Hepatocyte (in vitro differentiated cells): ENCODE data around the gene LEPROT. TPM values are rescaled to one million over a fixed set of nuclear protein-coding genes. Genes with fewer than 3 reads are reported as not detected.
"Not testable (repeated sequence)": the region's sequence is repeated elsewhere in the genome, so short reads cannot be mapped to it uniquely, and the experiment has no call there.

Experiments
- DNase-seq: peaks from one replicate; pipeline ENCODE4 v3.0.0-alpha.2; 2016; ENCODE audit warnings: low spot score
- H2AFZ ChIP-seq: fragments of 200-600 bp; sonication (generic); 2 replicates; pipeline ENCODE4 v1.6.0; 2016; ENCODE audit warnings: antibody characterized with exemption, mild to moderate bottlenecking
- H3K27ac ChIP-seq: fragments of 200-600 bp; sonication (generic); 2 replicates; pipeline ENCODE4 v1.5.1; 2016; ENCODE audit warnings: mild to moderate bottlenecking
- H3K27me3 ChIP-seq: fragments of 200-600 bp; sonication (generic); 2 replicates; pipeline ENCODE4 v1.6.1; 2016
- H3K36me3 ChIP-seq: fragments of 200-600 bp; sonication (generic); replicated peaks from 2 replicates; pipeline ENCODE4 v1.5.1; 2016; ENCODE audit warnings: low read depth; ENCODE audit not compliant: insufficient read depth
- H3K4me1 ChIP-seq: fragments of 200-600 bp; sonication (generic); 2 replicates; pipeline ENCODE4 v1.5.1; 2016; ENCODE audit warnings: mild to moderate bottlenecking, moderate library complexity; ENCODE audit not compliant: insufficient read depth
- H3K4me2 ChIP-seq: fragments of 200-600 bp; sonication (generic); 2 replicates; pipeline ENCODE4 v1.6.0; 2016
- H3K4me3 ChIP-seq: fragments of 200-600 bp; sonication (generic); 2 replicates; pipeline ENCODE4 v1.5.1; 2016; ENCODE audit warnings: mild to moderate bottlenecking
- H3K79me2 ChIP-seq: fragments of 200-600 bp; sonication (generic); 2 replicates; pipeline ENCODE4 v1.6.0; 2017; ENCODE audit warnings: mild to moderate bottlenecking
- H3K9me2 ChIP-seq: fragments of 200-600 bp; sonication (generic); replicated peaks from 2 replicates; pipeline ENCODE4 v1.6.0; 2017; ENCODE audit warnings: mild to moderate bottlenecking; ENCODE audit not compliant: insufficient read depth
- H3K9me3 ChIP-seq: fragments of 200-600 bp; sonication (generic); 2 replicates; pipeline ENCODE4 v1.5.1; 2016; ENCODE audit warnings: low read depth, mild to moderate bottlenecking
- H4K20me1 ChIP-seq: fragments of 200-600 bp; sonication (generic); 2 replicates; pipeline ENCODE4 v1.6.0; 2016; ENCODE audit warnings: mild to moderate bottlenecking; ENCODE audit not compliant: insufficient read depth, poor library complexity, severe bottlenecking
- EZH2 ChIP-seq: fragments of 200-600 bp; sonication (generic); IDR thresholded peaks from 2 replicates; pipeline ENCODE4 v1.6.1; 2016; ENCODE audit warnings: antibody characterized with exemption, mild to moderate bottlenecking, borderline replicate concordance
- EZH2phosphoT487 ChIP-seq: fragments of 200-600 bp; sonication (generic); IDR thresholded peaks from one replicate; pipeline ENCODE4 v1.6.1; 2018; ENCODE audit warnings: antibody characterized with exemption, mild to moderate bottlenecking, low read depth, moderate library complexity; ENCODE audit not compliant: unreplicated experiment, severe bottlenecking
- WGBS: methylation state at CpG from one replicate; pipeline ENCODE4 v1.1.6; 2016; ENCODE audit warnings: low lambda C conversion rate; ENCODE audit errors: missing lambda C conversion rate; 5-methylcytosine and 5-hydroxymethylcytosine counted together
- polyA plus RNA-seq: library from polyadenylated mRNA; unstranded; fragments of >200 nt; fragmentation: Nextera tagmentation; extraction: Ambion mirVana; gene quantifications from 2 replicates; pipeline ENCODE4 v1.2.1, GENCODE V29; 2016
- total RNA-seq: library from RNA; depleted of rRNA; stranded (reverse); fragments of >200 nt; gene quantifications from 2 replicates; pipeline ENCODE4 v1.2.3, GENCODE V29; 2014
- TF ChIP-seq, protein P1 (sequence below): fragments of 200-600 bp; sonication (generic); IDR thresholded peaks from 2 replicates; pipeline ENCODE4 v1.5.1; 2016; ENCODE audit warnings: antibody characterized with exemption, mild to moderate bottlenecking; ENCODE audit not compliant: poor library complexity

The LEPROT gene
- total and polyA plus RNA-seq, 2 experiments from 2014 or later, result 89.9 to 97.0 TPM

- H3K9me3 ChIP-seq, result no peaks in the 10 kb centered on the region
- no peaks in the 10 kb centered on the region for H3K9me2 ChIP-seq
- TF ChIP-seq EZH2phosphoT487, result no peak
- TF ChIP-seq, protein P1, sequence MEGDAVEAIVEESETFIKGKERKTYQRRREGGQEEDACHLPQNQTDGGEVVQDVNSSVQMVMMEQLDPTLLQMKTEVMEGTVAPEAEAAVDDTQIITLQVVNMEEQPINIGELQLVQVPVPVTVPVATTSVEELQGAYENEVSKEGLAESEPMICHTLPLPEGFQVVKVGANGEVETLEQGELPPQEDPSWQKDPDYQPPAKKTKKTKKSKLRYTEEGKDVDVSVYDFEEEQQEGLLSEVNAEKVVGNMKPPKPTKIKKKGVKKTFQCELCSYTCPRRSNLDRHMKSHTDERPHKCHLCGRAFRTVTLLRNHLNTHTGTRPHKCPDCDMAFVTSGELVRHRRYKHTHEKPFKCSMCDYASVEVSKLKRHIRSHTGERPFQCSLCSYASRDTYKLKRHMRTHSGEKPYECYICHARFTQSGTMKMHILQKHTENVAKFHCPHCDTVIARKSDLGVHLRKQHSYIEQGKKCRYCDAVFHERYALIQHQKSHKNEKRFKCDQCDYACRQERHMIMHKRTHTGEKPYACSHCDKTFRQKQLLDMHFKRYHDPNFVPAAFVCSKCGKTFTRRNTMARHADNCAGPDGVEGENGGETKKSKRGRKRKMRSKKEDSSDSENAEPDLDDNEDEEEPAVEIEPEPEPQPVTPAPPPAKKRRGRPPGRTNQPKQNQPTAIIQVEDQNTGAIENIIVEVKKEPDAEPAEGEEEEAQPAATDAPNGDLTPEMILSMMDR, result no peak
- TF ChIP-seq EZH2, result no peak
- H3K4me3 ChIP-seq, result no peak overlapping the region
- no peak for DNase-seq
- no peaks in the 10 kb centered on the region for H3K79me2 ChIP-seq
- H2AFZ ChIP-seq, result no peak overlapping the region
- no peaks in the 10 kb centered on the region for H3K4me1 ChIP-seq
- no peak overlapping the region for H3K4me2 ChIP-seq
- no peak overlapping the region for H3K27ac ChIP-seq
- WGBS, result 62% methylated on average over 5 of the region's 5 CpGs
- H4K20me1 ChIP-seq, result no peaks in the 10 kb centered on the region
- no peaks in the 10 kb centered on the region for H3K27me3 ChIP-seq
- no peaks in the 10 kb centered on the region for H3K36me3 ChIP-seq
Observed at GRCh38 chr1:65444128-65444640, 23.7 kb downstream of the LEPROT start.

DNA sequence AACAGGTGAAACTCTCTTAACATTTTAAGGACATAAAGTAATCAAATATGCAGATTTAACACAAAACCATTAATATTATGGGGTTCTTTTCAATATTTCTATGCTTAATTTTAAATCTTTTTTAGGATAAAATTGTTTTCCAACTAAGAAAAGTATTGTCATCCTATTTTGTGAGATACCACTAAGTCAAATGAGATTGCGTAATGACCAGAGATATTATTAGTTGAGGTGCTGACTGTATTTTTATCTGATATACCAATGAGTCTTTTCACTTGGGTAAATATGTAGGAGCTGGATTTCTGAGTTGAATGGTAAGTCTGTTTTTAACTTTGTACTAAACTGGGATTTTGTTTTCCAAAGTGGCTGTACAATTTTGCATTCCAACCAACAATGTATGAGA is 25.4 kb downstream of the LEPROT start:
- 96% methylated on average over 1 of the region's 1 CpG for WGBS
- Histone ChIP-seq H3K27ac (no peak overlapping the region), H3K4me3 (no peak overlapping the region), H3K27me3 (no peaks in the 10 kb centered on the region), H4K20me1 (no peaks in the 10 kb centered on the region), H2AFZ (no peak overlapping the region), H3K79me2 (no peaks in the 10 kb centered on the region), H3K4me2 (no peak overlapping the region), H3K36me3 (no peaks in the 10 kb centered on the region), H3K9me3 (no peaks in the 10 kb centered on the region), H3K9me2 (no peaks in the 10 kb centered on the region), H3K4me1 (no peaks in the 10 kb centered on the region)
- TF ChIP-seq EZH2 (no peak), EZH2phosphoT487 (no peak)
- TF ChIP-seq, protein P1, result no peak
- DNase-seq, result no peak

- no peak for TF ChIP-seq EZH2
- TF ChIP-seq, protein P1, result peak; percentile 17
- Histone ChIP-seq H3K4me2 (no peak overlapping the region), H4K20me1 (no peaks in the 10 kb centered on the region), H3K9me3 (no peaks in the 10 kb centered on the region), H3K27ac (no peak overlapping the region), H3K9me2 (no peaks in the 10 kb centered on the region), H3K36me3 (no peaks in the 10 kb centered on the region), H3K4me1 (no peaks in the 10 kb centered on the region), H3K4me3 (no peak overlapping the region), H3K27me3 (no peaks in the 10 kb centered on the region), H2AFZ (no peak overlapping the region), H3K79me2 (no peaks in the 10 kb centered on the region)
- no peak for DNase-seq
- WGBS, result 78% methylated on average over 4 of the region's 4 CpGs
Observed at GRCh38 chr1:65449214-65449823, 28.9 kb downstream of the LEPROT start.

GRCh38 chr1:65455678-65456077 is 35.2 kb downstream of the LEPROT start:
- not testable (repeated sequence) for H3K36me3 ChIP-seq, H3K9me2 ChIP-seq, H3K4me3 ChIP-seq, H2AFZ ChIP-seq, H3K9me3 ChIP-seq, H3K4me2 ChIP-seq, H3K4me1 ChIP-seq, H3K79me2 ChIP-seq, DNase-seq, H3K27me3 ChIP-seq, H3K27ac ChIP-seq, H4K20me1 ChIP-seq
- 77% methylated on average over 10 of the region's 10 CpGs for WGBS
